Endothelial cell of umbilical vein (primary cell): ENCODE data around the gene COQ8A. TPM values are rescaled to one million over a fixed set of nuclear protein-coding genes. Genes with fewer than 3 reads are reported as not detected.

ENCODE experiments used
- BruUV-seq: library from RNA; stranded (reverse); fragments of 400-500 nt; replicated peaks from 2 replicates; lab custom pipeline; 2021; lab: Mats Ljungman, UMichigan
- CTCF ChIA-PET: fragments of 300-600, 350-600 bp; sonication (Branson Sonifier 250); formaldehyde crosslinking; loops from one replicate; lab custom pipeline; 2021; ENCODE audit warnings: antibody characterized with exemption, inconsistent platforms; lab: Charles Lee
- POLR2A ChIA-PET: fragments of 300-600, 350-600 bp; sonication (Branson Sonifier 250); formaldehyde crosslinking; loops from one replicate; lab custom pipeline; 2021; ENCODE audit warnings: antibody characterized with exemption, inconsistent platforms; lab: Charles Lee
- DNase-seq: peaks from one replicate; pipeline ENCODE4 v3.0.0-alpha.2; 2011; ENCODE audit warnings: low read depth, low spot score
- FAIRE-seq: peaks from 2 replicates; lab custom pipeline; 2011; peaks lifted over from hg19 to GRCh38; lab: Jason Lieb, UNC
- H2AFZ ChIP-seq: 2 replicates; pipeline ENCODE4 v1.6.0; 2012; ENCODE audit warnings: low read depth, low read length, control low read depth, inconsistent platforms
- H3K27ac ChIP-seq: 2 replicates; pipeline ENCODE4 v1.5.1; 2011; ENCODE audit warnings: low read depth, mild to moderate bottlenecking, control low read depth, low read length, moderate library complexity; ENCODE audit not compliant: insufficient read depth
- H3K27me3 ChIP-seq, 2 experiments: 2 replicates each; pipeline versions ENCODE4 v1.6.0 to v1.6.1; 2011; ENCODE audit warnings: low read length in 2 of 2, mixed read lengths in 1 of 2; ENCODE audit not compliant: control insufficient read depth in 2 of 2, insufficient read depth in 2 of 2
- H3K36me3 ChIP-seq, 2 experiments: 2 replicates in 1 of 2; 3 replicates in 1 of 2; pipeline ENCODE4 v1.5.1; 2011; ENCODE audit warnings: low read length in 2 of 2, mild to moderate bottlenecking in 1 of 2, moderate library complexity in 1 of 2; ENCODE audit not compliant: control insufficient read depth in 2 of 2, insufficient read depth in 2 of 2; ENCODE audit errors: extremely low read depth in 1 of 2
- H3K4me1 ChIP-seq: 3 replicates; pipeline ENCODE4 v1.5.1; 2011; ENCODE audit warnings: mild to moderate bottlenecking, low read length; ENCODE audit not compliant: control insufficient read depth, insufficient read depth; ENCODE audit errors: extremely low read depth
- H3K4me2 ChIP-seq: 2 replicates; pipeline ENCODE4 v1.6.1; 2011; ENCODE audit warnings: low read length, control low read depth, mixed read lengths; ENCODE audit not compliant: insufficient read depth
- H3K4me3 ChIP-seq, 3 experiments: fragments of 200-600 bp in 1 of 3; sonication (generic), shearing (Covaris generic) in 1 of 3; replicated peaks in 1 of 3; 2 replicates each; pipeline ENCODE4 v1.5.1; 2011 to 2016; ENCODE audit warnings: control low read depth in 3 of 3, low read length in 3 of 3, mild to moderate bottlenecking in 2 of 3, inconsistent platforms in 1 of 3, low read depth in 1 of 3, moderate library complexity in 1 of 3; ENCODE audit not compliant: insufficient read depth in 1 of 3
- H3K79me2 ChIP-seq: 2 replicates; pipeline ENCODE4 v1.6.0; 2012; ENCODE audit warnings: low read length, inconsistent platforms; ENCODE audit not compliant: control insufficient read depth, insufficient read depth
- H3K9ac ChIP-seq: replicated peaks from 2 replicates; pipeline ENCODE3; 2011; ENCODE audit warnings: low read length, control low read depth; ENCODE audit not compliant: insufficient read depth; ENCODE audit errors: extremely low read depth
- H3K9me1 ChIP-seq: replicated peaks from 3 replicates; pipeline ENCODE4 v1.6.0; 2011; ENCODE audit warnings: mild to moderate bottlenecking, low read length; ENCODE audit not compliant: control insufficient read depth, insufficient read depth; ENCODE audit errors: extremely low read depth
- H3K9me3 ChIP-seq: replicated peaks from 2 replicates; pipeline ENCODE4 v1.5.1; 2012; ENCODE audit warnings: low read length, inconsistent platforms; ENCODE audit not compliant: control insufficient read depth, insufficient read depth
- H4K20me1 ChIP-seq: replicated peaks from 2 replicates; pipeline ENCODE3; 2011; ENCODE audit warnings: mild to moderate bottlenecking, low read length; ENCODE audit not compliant: control insufficient read depth, insufficient read depth; ENCODE audit errors: extremely low read depth
- FOS ChIP-seq: IDR thresholded peaks from 2 replicates; pipeline ENCODE4 v1.6.1; 2011; ENCODE audit warnings: mild to moderate bottlenecking, low read length, moderate library complexity, borderline replicate concordance; ENCODE audit not compliant: insufficient read depth
- GATA2 ChIP-seq: IDR thresholded peaks from 2 replicates; pipeline ENCODE4 v1.7.0; 2011; ENCODE audit warnings: low read depth, mild to moderate bottlenecking, moderate library complexity, mixed read lengths, low read length; ENCODE audit not compliant: insufficient read length, insufficient read depth
- JUN ChIP-seq: IDR thresholded peaks from 2 replicates; pipeline ENCODE4 v1.6.1; 2011; ENCODE audit warnings: borderline replicate concordance, low read depth; ENCODE audit not compliant: insufficient read length, insufficient read depth
- dilution Hi-C: fragments of 300-500 bp; cut with MboI; formaldehyde crosslinking; loops from one replicate; pipeline ENCODE4 v1.15.0; 2019; ENCODE audit warnings: low sequenced_read_pairs; ENCODE audit not compliant: extremely low pct_ligation_motif_present
- intact Hi-C: fragments of 100-400 bp; cut with micrococcal nuclease; formaldehyde crosslinking; loops from one replicate; pipeline ENCODE4 v1.10.0; 2022
- polyA plus RNA-seq, 4 experiments: library from polyadenylated mRNA; depleted of rRNA in 3 of 4; stranded (reverse) in 3 of 4; unstranded in 1 of 4; fragments of >200 nt; gene quantifications; 2 replicates each; pipeline versions ENCODE4 v1.2.1 to v1.2.3, GENCODE V29; 2011 to 2012; ENCODE audit warnings: missing spikeins in 1 of 4
- total RNA-seq: library from RNA; stranded (reverse); gene quantifications from 2 replicates; pipeline ENCODE4 v1.2.3, GENCODE V29; 2021
- TF ChIP-seq, protein P1 (sequence below), 2 donors: IDR thresholded peaks; 1 replicate in 1 of 2; 2 replicates in 1 of 2; pipeline ENCODE4 v1.5.1; 2011; ENCODE audit warnings: low read length in 2 of 2, mild to moderate bottlenecking in 2 of 2, moderate library complexity in 2 of 2, control low read depth in 1 of 2, inconsistent platforms in 1 of 2, low read depth in 1 of 2; ENCODE audit not compliant: insufficient read depth in 1 of 2; ENCODE audit errors: extremely low read depth in 1 of 2

The COQ8A gene
- total and polyA plus RNA-seq, 2 donors (not counting 3 experiments of a cell fraction or from before 2014, with no cell fraction given) = 6.8 to 9.4 TPM

GRCh38 chr1:226942392-226942791 lies 2.3 kb downstream of the COQ8A start:
- DNase-seq (no peak), FAIRE-seq (no peak)
- dilution Hi-C loops (no loop called here), intact Hi-C loops (loop anchor here (10.0 kb wide), 1 partner anchor 208 kb away; the partner anchor contains the start of gene ITPKB)
- ChIA-PET POLR2A (no interaction called here), CTCF (no interaction called here)
- Histone ChIP-seq H3K9me1 (no peaks in the 10 kb centered on the region), H3K4me2 (no peak overlapping the region), H3K27ac (no peak overlapping the region), H3K4me1 (peaks cover 7% of the 10 kb centered on the region), H4K20me1 (no peaks in the 10 kb centered on the region), H3K4me3 (no peak overlapping the region), H3K9me3 (no peaks in the 10 kb centered on the region), H2AFZ (no peak overlapping the region), H3K27me3 (no peaks in the 10 kb centered on the region), H3K36me3 (no peaks in the 10 kb centered on the region), H3K79me2 (no peaks in the 10 kb centered on the region), H3K9ac (no peak overlapping the region)
- TF ChIP-seq GATA2 (no peak), JUN (no peak), FOS (no peak)
- TF ChIP-seq, protein P1, sequence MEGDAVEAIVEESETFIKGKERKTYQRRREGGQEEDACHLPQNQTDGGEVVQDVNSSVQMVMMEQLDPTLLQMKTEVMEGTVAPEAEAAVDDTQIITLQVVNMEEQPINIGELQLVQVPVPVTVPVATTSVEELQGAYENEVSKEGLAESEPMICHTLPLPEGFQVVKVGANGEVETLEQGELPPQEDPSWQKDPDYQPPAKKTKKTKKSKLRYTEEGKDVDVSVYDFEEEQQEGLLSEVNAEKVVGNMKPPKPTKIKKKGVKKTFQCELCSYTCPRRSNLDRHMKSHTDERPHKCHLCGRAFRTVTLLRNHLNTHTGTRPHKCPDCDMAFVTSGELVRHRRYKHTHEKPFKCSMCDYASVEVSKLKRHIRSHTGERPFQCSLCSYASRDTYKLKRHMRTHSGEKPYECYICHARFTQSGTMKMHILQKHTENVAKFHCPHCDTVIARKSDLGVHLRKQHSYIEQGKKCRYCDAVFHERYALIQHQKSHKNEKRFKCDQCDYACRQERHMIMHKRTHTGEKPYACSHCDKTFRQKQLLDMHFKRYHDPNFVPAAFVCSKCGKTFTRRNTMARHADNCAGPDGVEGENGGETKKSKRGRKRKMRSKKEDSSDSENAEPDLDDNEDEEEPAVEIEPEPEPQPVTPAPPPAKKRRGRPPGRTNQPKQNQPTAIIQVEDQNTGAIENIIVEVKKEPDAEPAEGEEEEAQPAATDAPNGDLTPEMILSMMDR (IDR thresholded peaks at IDR 0.05; ENCODE audit: extremely low read depth in 1 of 2, insufficient read depth in 1 of 2, low read depth in 1 of 2, low read length in 2 of 2) = no peak
- no TSS peak for BruUV-seq

- no peaks in the 10 kb centered on the region for H4K20me1 ChIP-seq
- ChIA-PET CTCF (no interaction called here), POLR2A (no interaction called here)
- no peaks in the 10 kb centered on the region for H3K9me3 ChIP-seq
- no peak for TF ChIP-seq GATA2
- no peaks in the 10 kb centered on the region for H3K27me3 ChIP-seq
- peaks cover 7% of the 10 kb centered on the region for H3K4me1 ChIP-seq
- no peak overlapping the region for H2AFZ ChIP-seq
- H3K36me3 ChIP-seq = no peaks in the 10 kb centered on the region
- H3K27ac ChIP-seq = no peak overlapping the region
- H3K4me3 ChIP-seq = no peak overlapping the region
- no peak for FAIRE-seq
- DNase-seq = no peak
- H3K9ac ChIP-seq = no peak overlapping the region
- dilution Hi-C loops (no loop called here), intact Hi-C loops (loop anchor here (10.0 kb wide), 1 partner anchor 208 kb away; the partner anchor contains the start of gene ITPKB)
- no peak overlapping the region for H3K4me2 ChIP-seq
- no peaks in the 10 kb centered on the region for H3K9me1 ChIP-seq
- H3K79me2 ChIP-seq = no peaks in the 10 kb centered on the region
- BruUV-seq = no TSS peak
Measured at GRCh38 chr1:226943156-226943555, 3.1 kb downstream of the COQ8A start.
